NCI-H2196 (cell line): Measurements from ENCODE around the gene PPAN.
A peak's percentile ranks its signal among the peaks of the same experiment; 100 is the strongest.

ENCODE experiments used
- DNase-seq: peaks from one replicate; lab custom pipeline; 2025; ENCODE audit not compliant: unreplicated experiment; lab: John Stamatoyannopoulos, UW

Gene PPAN, protein sequence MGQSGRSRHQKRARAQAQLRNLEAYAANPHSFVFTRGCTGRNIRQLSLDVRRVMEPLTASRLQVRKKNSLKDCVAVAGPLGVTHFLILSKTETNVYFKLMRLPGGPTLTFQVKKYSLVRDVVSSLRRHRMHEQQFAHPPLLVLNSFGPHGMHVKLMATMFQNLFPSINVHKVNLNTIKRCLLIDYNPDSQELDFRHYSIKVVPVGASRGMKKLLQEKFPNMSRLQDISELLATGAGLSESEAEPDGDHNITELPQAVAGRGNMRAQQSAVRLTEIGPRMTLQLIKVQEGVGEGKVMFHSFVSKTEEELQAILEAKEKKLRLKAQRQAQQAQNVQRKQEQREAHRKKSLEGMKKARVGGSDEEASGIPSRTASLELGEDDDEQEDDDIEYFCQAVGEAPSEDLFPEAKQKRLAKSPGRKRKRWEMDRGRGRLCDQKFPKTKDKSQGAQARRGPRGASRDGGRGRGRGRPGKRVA

DNA sequence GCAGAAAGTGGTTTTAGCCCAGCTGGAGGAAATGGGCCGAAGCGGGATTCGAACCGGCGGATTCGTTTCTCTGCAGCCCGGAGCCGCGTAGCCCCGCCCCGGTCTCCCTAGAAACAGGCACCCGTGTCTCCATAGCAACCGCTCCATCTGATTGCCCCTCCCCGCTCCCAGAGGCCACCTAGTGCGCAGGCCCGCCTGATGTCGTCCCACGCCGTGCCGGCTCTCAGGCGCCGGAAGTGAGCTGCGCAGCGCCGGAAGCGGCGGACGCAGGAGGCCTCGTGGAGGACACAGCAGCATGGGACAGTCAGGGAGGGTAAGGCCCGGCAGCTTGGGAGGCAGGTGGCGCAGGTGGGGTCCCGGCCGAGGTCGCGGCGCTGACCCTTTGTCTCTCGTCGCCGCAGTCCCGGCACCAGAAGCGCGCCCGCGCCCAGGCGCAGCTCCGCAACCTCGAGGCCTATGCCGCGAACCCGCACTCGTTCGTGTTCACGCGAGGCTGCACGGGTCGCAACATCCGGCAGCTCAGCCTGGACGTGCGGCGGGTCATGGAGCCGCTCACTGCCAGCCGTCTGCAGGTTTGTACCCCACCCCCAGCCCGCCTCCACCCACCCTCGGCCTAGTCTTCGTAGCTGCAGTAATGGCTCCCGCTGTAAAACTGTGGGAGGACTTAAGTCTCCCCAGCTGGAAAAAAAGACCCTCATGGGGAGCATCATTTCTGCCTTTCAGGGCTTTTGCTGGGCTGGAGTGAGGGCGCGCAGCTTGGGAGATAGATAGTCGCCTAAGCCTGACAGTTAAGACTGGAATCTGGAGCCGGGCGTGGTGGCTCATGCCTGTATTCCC, at the start of gene PPAN:
Gene PPAN, plus strand, starts transcription at position 263 of the 837 bp plus-strand sequence. Its CDS starts 33 bp downstream, at position 296.
- DNase-seq: peak; percentile 98

DNA sequence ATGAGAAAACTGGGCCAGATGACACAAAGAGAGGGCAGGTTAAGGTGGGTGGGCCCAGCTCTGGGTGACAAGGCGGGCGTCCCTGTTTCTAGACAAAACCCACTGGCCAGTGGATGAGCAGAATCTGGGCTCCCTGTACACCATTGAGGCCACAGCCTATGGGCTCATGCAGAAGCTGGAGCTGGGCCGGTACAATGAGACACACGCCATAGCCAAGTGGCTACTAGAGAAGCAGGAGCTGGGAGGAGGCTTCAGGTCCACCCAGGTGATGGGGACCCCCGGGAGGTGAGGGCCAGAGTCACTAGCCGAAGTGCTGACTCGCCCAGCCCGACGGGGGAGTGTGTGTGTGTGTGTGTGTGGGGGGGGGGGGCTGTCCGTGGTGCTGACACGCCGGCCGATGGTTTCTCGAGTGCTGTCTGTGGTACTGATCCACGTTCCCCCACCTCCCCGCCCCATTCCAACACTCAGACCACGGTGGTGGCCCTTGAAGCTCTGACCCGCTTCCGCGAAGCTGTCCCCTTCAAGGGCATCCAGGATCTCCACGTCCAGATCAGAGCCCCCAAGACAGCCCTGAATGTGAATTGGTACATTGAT, 44.3 kb upstream of the PPAN start:
- DNase-seq: no peak

DNA sequence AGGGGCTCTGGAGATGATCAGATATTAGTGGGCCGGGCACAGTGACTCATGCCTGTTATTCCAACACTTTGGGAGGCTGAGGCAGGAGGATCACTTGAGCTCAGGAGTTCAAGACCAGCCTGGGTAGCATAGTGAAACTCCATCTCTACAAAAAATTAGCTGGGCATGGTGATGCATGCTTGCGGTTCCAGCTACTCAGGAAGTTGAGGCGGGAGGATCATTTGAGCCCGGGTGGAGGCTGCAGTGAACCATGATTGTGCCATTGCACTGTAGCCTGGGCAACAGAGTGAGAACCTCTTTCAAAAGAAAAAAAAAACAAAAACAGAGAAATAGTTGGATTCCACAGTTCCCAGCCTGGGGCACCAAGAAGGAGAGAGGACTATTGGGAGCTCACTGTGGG, 38.0 kb upstream of the PPAN start:
- DNase-seq: no peak

DNA sequence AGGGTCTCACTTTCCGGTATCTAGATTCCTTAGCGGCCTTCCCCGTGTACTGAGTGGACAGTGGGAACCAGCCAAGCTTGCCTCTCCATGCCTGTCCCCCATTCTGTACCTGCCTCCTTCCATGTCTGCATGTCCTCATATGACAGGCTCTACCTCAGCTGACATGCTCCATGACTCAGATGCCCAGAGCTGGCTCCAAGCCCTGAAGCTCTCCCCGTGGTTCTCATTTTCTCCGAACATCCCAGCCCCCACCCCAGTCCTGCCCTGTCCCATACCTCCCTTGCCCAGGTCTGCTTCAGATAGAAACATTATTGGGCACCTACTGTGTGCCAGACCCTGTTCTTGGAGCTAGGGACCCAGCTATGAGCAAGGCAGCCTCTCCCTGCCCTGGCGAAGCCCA, 37.1 kb upstream of the PPAN start:
- no peak for DNase-seq

DNA sequence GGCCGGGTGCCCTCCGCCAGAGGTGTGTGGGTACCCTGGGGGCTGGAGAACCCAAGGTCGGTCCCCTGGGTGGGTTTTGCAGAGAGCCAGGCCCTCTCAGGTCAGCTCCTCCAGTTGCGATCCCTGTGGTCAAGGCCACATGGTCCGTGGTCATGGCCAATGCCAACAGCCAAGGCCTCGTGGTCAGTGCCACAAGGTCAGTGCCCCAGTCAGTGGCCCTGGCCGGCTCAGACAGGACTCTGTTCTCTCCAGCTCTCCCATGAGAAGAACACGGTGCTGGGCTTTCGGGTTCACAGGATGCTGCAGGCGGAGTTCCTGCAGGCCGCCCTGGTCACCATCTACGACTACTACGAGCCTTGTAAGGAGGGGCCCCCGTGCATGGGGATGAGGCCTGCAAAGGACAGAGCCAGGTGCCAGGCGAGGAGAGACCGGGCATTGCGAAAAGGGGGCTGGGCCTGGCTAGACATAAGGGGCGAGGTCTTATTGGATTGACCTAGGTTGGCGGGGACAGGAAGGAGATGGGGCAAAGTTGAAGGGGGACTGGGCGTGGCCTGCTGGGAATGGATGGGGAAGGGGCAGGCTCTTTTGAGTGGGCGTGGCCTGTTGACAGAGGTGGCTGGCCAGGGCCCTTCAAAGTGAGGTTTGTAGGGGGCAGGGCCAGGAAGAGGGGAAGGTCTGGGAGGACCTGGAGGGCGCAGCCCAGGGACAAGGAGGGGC, 35.3 kb upstream of the PPAN start:
- DNase-seq: no peak

DNA sequence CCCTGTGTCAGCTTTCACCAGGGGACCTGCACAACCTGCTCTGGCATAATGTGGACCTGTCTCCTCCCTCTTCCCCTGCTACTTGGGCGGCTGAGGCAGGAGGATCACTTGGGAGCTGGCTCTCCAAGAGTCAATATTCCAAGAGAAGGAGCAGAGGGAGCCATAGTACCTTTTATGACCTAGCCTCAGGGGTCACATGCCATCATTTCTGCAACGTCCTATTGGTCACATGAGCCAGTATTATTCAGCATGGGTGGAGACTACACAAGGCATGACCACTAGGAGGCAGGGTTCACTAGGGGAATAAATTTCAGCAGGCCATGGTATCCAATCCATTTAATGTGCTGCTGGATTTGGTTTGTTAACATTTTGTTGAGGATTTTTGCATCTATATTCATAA, 32.0 kb upstream of the PPAN start:
- DNase-seq: no peak

DNA sequence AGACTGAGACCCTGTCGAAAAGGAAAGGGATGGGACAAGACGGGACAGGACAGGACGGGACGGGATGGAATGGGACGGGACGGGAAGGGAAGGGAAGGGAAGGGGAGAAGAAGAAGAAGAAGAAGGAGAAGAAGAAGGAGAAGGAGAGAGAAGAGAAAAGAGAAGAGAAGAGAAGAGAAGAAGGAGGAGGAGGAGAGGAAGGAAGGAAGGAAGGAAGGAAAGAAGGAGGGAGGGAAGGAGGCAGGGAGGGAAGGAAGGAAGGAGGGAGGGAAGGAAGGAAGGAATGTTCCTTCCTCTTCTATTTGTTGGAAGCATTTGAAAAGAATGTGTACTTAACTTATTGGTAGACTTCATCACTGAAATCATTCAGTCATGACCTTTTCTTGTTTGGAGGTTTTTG, 29.6 kb upstream of the PPAN start:
- DNase-seq: no peak

DNA sequence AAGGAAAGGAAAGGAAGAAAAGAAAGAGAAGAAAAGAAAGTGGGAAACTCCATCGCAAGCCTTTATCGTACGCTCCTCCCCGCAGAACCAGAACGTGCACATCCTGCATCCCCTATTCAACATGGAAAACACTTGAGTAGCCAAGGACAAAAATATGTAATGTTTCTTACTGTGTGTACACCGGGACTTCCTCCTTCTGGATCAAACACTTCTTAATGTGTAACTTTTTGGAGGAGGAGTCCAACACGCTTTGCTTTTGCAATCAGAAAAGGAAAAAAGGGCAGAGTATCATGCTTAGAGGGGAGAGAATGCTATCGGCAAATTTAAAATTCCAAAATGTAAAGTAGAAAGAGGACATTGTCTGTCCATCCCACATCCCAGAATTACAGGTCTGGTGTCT, 27.8 kb upstream of the PPAN start:
- DNase-seq: no peak

DNA sequence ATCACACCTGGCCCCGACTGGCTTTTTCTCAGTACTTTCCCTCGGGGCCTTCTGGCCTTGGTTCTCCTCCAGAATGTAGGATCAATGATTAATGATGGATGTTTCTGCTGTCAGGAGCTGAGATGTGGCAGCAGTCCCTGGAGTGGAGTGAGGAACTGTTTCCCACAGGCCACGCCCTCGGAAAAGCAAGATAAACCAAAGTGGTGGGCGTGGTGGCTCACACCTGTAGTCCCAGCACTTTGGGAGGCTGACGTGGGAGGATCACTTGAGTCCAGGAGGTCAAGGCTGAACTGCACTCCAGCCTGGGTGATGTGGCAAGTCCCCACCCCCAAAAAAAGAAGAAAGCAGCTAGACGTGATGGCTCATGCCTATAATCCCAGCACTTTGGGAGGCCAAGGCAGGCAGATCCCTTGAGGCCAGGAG, 27.1 kb upstream of the PPAN start:
- no peak for DNase-seq

DNA sequence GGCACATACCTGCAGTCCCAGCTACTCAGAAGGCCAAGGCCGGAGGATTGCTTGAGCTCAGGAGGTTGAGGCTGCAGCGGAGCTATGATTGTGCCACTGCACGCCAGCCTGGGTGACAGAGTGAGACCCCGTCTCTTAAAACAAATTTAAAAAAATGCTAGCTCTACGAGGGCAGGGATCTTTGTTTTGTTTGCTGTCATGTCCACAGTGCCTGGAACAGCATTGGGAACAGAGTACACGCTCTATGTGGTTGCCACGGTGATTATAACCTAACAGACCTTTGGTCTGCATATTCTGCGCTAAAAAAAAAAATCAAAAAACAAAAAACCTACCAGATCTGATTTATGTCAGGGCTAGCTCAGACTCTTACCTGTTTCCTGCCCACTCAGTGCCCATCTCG, 22.3 kb upstream of the PPAN start:
- DNase-seq: no peak

DNA sequence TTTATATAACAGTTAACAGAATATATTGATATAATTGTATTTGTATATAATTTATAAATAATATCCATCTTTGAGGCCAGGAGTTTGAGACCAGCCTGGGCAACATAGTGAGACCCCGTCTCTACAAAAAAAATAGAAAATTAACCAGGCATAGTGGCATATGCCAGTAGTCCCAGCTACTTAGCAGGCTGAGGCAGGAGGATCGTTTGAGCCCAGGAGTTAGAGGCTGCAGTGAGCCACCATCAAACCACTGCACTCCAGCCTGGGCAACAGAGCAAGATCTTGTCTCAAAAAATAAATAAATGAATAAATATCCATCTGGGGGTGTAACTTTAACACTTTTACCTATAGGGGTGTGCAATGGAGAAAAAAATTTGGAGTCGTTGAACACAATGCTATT, 21.4 kb upstream of the PPAN start:
- DNase-seq: no peak

DNA sequence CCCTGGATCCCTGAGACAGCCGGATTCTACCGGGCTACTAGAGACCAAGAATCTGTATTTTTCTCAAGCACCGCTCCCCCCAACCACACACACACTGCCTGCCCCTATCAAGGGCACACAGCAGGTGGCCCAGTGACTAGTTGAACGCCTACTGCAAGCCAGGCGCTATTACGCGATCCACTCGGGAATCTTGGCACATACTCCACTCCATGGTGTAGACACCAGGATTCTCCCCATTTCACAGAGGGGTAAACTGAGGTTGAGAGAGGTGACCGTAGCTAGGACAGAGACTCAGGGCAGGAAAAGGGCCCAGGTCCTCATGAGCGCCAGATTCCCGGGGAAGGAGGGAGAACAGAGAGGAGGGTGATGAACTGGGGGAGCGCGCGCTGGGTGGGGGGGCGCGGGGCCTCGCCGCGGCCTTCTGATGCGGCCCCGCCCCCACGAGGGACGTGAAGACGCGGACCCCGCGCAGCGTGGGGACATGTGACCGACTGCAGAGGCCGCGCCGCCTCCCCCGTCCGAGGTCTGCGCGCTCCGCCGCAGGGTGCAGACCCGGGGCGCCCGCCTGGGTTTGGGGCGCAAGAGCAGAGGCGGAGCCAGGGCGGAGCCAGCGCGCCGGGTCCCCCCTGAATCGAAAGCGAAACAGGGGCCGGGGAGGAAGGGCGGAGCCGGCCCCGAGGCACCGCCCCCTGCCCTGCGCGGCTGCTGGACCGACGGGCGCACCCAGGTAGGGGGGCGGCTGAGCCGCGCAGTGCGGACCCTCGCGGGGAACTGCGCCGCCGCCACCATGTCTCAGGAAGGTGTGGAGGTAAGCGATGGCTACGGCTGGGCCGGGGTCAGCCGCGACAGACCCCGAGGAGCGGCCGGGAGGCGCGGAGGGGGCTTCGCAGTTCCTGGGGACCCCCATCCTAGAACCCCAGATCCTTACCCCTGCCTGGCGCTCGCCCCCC, 20.2 kb upstream of the PPAN start, which contains the start of gene SHFL:
Gene SHFL, plus strand, starts transcription at position 677 of the 950 bp plus-strand sequence. Its CDS starts 111 bp downstream, at position 788.
- DNase-seq: peak; percentile 69

DNA sequence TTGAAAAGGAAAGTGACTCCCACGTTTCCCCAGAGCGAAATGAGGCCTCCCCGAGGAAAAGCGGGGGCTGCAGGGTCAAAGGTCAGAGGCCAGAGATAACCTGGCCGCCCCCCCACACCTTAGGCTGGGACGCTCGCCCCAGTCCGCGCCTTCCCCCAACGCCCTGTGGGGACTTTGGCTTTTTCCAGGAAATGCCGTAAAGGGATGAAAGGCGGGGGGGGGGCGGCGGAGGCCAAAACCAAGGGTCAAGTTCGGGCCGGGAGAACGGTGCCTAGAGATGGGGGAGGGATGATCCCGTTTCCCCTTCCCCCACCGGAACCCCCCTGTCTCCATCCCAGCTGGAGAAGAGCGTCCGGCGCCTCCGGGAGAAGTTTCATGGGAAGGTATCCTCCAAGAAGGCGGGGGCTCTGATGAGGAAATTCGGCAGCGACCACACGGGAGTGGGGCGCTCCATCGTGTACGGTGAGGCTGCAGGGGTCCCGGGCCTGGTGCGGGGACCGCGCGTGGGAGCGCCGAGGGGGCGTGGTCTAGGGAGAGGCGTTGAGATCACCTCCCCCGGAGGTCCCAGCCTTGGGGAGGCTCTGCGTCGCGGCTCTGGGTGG, 19.5 kb upstream of the PPAN start:
- DNase-seq: no peak

DNA sequence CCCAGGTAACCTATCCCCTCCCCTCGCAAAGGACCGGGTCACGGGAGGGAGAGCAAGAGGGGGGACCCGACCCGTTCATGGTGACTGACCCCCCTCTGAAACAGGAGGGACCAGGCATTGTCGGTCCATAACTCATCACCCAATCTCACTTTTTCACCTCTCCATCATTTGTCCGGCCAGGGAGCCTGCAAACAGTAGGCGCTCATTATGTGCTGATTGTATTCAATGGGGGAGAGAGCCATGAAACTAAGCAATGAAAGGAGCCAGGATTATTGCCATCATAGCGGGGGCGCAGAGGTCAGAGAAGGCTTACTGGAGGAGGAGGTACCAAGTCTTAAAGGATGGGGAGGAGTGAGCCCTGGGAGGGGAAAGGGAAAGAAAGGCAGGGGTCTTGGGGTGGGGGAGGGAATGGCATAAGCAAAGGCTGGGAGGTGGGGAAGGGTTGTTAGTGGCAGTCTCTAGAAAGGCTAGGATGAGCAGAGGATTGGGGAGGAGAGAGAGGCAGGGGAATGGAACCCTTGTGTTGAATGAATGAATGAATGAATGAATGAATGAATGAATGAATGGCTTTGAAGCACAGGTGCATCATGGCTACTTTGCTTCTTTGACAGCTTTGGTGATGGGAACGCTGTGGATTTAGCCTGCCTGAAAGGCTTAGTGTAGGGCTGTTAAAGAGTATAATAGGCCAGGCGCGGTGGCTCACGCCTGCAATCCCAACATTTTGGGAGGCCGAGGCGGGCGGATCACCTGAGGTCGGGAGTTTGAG, 18.7 kb upstream of the PPAN start:
- no peak for DNase-seq

DNA sequence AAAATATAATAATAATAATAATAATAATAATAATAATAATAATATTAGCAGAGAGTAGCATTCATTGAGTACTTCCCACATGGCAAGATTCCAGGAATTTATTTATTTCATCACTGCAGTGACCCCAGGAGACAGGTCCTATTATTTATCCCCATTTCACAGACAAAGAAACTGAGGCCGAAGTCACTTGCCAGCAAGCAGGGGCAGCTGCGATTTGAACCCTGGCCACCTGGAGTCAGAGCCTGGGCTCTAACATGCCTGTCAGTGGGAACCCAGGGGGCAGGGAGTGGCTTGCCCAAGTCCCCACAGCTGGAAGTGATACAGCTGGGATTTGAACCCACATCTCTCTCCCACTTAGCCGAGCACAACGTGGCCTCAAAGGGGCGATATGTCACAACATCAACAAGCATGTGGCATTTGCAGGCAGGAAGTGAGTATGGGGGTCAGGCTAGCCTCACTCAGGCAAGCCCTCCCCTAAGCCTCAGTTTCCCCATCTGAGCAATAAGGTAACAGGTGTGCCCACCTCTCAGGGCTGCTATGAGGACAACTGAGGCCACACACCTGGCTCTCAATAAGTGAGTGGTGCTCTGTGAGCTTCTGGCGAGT, 17.1 kb upstream of the PPAN start:
- no peak for DNase-seq

DNA sequence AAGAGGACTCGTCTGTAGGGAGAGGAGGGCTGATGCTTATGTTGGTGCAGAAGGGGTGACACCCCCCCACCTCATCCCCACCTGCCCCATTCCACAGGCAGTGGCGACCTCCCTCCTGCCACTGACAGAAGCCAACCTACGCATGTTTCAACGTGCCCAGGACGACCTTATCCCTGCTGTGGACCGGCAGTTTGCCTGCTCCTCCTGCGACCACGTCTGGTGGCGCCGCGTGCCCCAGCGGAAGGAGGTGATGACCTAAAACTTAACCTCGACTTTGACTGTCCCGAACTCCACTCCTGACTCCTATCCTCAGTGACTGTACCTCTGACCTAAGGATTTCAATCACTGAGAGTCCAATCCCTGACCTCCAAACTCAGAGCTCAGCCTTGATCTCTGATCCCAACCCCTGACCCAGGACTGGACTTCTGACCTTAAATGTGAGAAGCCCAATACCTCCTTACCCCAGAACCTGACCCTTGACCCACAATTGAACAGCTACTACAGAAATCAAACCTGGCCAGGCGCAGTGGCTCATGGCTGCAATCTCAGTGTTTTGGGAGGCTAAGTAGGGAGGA, 16.3 kb upstream of the PPAN start:
- DNase-seq: no peak

DNA sequence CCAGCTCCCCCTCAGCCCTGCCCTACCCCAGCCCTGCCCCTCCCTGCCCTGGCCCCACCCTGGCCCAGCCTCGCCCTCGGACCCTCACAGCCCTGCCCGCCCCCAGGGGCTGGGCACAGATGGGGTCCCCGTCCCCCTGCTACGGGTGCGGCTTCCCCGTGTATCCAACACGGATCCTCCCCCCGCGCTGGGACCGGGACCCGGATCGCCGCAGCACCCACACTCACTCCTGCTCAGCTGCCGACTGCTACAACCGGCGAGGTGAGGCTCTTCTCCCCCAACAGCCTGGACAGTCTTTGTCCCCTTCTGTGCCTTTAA, 14.8 kb upstream of the PPAN start:
- no peak for DNase-seq
